Skeletal muscle cell (primary cell): ENCODE results near the gene ITGB3.

ENCODE experiments used
- DNase-seq: peaks from one replicate; pipeline ENCODE4 v3.0.0-alpha.2; 2010; ENCODE audit warnings: low read depth
- H3K4me3 ChIP-seq: 2 replicates; pipeline ENCODE4 v1.5.1; 2011; ENCODE audit warnings: low read depth, mild to moderate bottlenecking, control low read depth, low read length, moderate library complexity

The ITGB3 gene

GRCh38 chr17:47270946-47271705, 17.5 kb downstream of the ITGB3 start:
- DNase-seq: no peak
- H3K4me3 ChIP-seq: no peak overlapping the region

GRCh38 chr17:47272491-47272890, 18.9 kb downstream of the ITGB3 start:
- DNase-seq: no peak
- H3K4me3 ChIP-seq: no peak overlapping the region

- H3K4me3 ChIP-seq: no peak overlapping the region
- DNase-seq: no peak
Measured at GRCh38 chr17:47273245-47273644, 19.6 kb downstream of the ITGB3 start.

GRCh38 chr17:47274319-47275069, 20.9 kb downstream of the ITGB3 start:
- DNase-seq: no peak
- no peak overlapping the region for H3K4me3 ChIP-seq

- H3K4me3 ChIP-seq: no peak overlapping the region
- peak; percentile 76 for DNase-seq
Measured at GRCh38 chr17:47275245-47275984, 21.8 kb downstream of the ITGB3 start.

- no peak for DNase-seq
Measured at GRCh38 chr17:47276444-47276843, 22.8 kb downstream of the ITGB3 start.

GRCh38 chr17:47276868-47277267, 23.2 kb downstream of the ITGB3 start:
- H3K4me3 ChIP-seq: no peak overlapping the region
- DNase-seq: peak; percentile 73

More at GRCh38 chr17:47276444-47276843, 22.8 kb downstream of the ITGB3 start:
- no peak overlapping the region for H3K4me3 ChIP-seq

- no peak overlapping the region for H3K4me3 ChIP-seq
- DNase-seq: no peak
Measured at GRCh38 chr17:47277921-47278320, 24.3 kb downstream of the ITGB3 start.

GRCh38 chr17:47278561-47278960, 24.9 kb downstream of the ITGB3 start:
- DNase-seq: no peak
- no peak overlapping the region for H3K4me3 ChIP-seq

- peak; percentile 98 for DNase-seq
- no peak overlapping the region for H3K4me3 ChIP-seq
Measured at GRCh38 chr17:47279062-47279801, 25.6 kb downstream of the ITGB3 start.

- DNase-seq: no peak
- H3K4me3 ChIP-seq: no peak overlapping the region
Measured at GRCh38 chr17:47280072-47280811, 26.6 kb downstream of the ITGB3 start.

- no peak for DNase-seq
- H3K4me3 ChIP-seq: no peak overlapping the region
Measured at GRCh38 chr17:47281216-47281615, 27.6 kb downstream of the ITGB3 start.

GRCh38 chr17:47285003-47285402, 31.4 kb downstream of the ITGB3 start:
- DNase-seq: no peak
- no peak overlapping the region for H3K4me3 ChIP-seq

GRCh38 chr17:47286198-47286914, 32.7 kb downstream of the ITGB3 start:
- peak; percentile 80 for DNase-seq
- no peak overlapping the region for H3K4me3 ChIP-seq

- no peak overlapping the region for H3K4me3 ChIP-seq
- no peak for DNase-seq
Measured at GRCh38 chr17:47287068-47287467, 33.4 kb downstream of the ITGB3 start.

GRCh38 chr17:47287639-47288038, 34.0 kb downstream of the ITGB3 start:
- DNase-seq: no peak
- H3K4me3 ChIP-seq: no peak overlapping the region

- no peak overlapping the region for H3K4me3 ChIP-seq
- DNase-seq: no peak
Measured at GRCh38 chr17:47288531-47289116, 35.0 kb downstream of the ITGB3 start.

- H3K4me3 ChIP-seq: no peak overlapping the region
- no peak for DNase-seq
Measured at GRCh38 chr17:47289302-47289701, 35.7 kb downstream of the ITGB3 start.
